ENCODE measurements around the gene SRSF3. TPM values are rescaled to one million over a fixed set of nuclear protein-coding genes. Genes with fewer than 3 reads are reported as not detected.

The SRSF3 gene
- total RNA-seq, 1 donor from 2014 or later, result 393 TPM

DNA sequence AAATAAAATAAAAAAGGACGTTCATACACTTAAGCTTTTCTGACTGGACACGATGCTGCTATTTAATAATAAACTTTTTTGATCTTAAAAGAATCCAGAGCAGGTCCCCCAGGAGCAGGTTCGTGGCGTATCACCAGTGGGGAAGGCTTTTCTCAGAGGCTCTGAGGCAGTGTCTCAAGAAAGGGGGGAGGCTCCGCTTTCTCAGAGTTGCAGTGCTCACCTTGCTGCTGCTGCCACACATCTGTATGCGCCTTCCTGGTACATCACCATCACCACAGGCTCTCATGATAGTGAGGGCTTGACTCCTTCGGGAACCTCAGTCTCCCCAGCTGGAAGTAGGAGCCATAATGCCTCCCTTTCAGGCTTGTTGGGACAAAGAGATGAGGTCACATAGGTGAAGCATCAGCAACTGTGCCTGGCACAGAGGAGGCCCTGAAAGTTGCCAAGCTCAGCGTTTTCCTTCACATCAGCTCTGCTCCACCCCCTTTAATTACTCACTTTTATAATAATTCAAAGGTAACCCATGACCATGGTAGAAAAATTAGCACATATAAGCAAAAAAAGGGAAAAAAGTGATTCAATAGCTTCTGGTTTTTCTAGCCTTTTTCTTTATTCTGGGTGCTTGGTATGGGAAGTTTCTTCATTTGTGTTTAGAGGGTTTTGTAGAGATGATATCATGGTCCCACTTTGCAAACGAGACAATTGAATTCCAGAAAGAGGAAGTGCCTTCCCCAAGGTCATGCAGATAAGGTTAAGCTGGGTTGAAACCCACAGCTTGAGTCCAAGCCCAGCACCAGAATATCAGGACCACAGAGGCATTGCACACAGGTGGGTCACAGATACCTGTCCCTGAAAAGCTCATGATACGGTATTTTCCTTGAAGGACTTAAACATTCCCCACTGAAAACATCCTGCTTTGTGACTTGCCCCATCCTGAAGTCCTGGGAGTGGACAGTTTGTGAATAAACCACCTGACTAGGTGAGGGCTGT is 24.5 kb downstream of the SRSF3 start:
- intact Hi-C loops (cut with micrococcal nuclease), result no loop called here

DNA sequence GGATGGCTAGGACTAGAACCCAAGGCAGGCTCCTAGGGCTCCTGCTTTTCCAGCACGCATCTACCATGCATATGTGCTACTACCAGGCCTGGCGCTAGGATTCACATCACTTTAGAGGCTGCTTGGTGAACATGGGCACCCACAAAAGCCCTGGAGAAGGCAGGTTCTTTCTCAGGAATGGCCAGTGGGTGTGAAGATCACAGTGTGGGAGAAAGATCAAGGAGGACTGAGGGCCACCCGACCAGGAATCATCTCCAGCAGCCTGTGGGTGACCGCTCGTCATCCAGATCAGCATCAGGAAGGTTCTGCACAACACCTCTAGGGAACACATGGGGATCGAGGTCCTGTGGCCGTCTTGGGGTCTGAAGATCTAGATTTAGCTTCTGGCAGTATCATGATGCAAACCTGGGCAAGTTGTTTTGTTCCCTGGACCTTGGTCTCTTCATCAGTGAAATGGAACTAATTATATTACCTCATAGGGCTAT is 27.3 kb downstream of the SRSF3 start:
- intact Hi-C loops (cut with micrococcal nuclease), result no loop called here

DNA sequence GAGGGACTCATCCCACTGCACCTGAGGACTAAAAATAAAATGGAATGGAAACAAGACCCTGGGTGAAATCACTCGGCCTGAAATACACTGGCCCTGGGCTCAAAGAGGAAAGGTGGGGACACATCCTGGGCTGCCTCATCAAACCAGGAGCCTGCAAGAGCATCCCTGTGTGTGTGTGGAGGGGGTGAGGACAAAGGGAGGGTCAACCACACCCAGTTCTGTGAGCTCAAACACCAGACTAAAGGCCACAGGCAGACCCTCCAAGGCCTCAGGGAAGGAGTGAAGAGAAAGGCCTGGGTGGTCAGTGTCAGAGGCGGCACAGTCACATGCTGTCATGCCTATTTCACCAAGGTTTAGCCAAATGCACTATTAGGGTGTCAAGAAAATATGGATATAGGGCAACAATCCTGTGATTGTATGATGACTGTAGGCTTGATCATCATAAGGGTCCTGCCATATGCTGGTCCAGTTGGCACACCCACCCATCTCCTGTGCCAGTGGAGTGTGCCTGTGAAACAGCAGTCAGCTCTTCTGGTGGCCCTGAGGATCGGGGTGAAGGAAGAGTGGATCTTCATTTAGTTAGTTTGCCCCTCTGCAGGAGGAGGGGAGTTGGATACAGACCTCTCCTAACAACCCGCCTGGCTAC is 28.9 kb downstream of the SRSF3 start:
- intact Hi-C loops (cut with micrococcal nuclease), result loop anchor here (1.0 to 2.0 kb wide), 8 partner anchors 8 to 228 kb away; no protein-coding TSS in a partner anchor

DNA sequence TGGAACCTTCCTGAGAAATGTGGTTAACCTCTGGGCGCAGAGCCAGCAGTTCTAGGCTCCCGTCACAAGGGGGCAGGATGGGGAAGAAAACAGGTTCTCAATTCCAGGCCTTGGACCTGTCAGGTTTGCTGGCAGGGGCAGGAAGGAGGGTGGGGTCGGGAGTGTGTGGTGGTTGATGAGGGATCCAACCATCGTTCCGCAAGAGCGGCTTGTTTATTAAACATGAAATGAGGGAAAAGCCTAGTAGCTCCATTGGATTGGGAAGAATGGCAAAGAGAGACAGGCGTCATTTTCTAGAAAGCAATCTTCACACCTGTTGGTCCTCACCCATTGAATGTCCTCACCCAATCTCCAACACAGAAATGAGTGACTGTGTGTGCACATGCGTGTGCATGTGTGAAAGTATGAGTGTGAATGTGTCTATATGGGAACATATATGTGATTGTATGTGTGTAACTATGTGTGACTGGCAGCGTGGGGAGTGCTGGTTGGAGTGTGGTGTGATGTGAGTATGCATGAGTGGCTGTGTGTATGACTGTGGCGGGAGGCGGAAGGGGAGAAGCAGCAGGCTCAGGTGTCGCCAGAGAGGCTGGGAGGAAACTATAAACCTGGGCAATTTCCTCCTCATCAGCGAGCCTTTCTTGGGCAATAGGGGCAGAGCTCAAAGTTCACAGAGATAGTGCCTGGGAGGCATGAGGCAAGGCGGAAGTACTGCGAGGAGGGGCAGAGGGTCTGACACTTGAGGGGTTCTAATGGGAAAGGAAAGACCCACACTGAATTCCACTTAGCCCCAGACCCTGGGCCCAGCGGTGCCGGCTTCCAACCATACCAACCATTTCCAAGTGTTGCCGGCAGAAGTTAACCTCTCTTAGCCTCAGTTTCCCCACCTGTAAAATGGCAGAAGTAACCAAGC is 29.6 kb downstream of the SRSF3 start:
- intact Hi-C loops (cut with micrococcal nuclease), result loop anchor here (1.0 to 2.0 kb wide), 8 partner anchors 9 to 227 kb away; no protein-coding TSS in a partner anchor

DNA sequence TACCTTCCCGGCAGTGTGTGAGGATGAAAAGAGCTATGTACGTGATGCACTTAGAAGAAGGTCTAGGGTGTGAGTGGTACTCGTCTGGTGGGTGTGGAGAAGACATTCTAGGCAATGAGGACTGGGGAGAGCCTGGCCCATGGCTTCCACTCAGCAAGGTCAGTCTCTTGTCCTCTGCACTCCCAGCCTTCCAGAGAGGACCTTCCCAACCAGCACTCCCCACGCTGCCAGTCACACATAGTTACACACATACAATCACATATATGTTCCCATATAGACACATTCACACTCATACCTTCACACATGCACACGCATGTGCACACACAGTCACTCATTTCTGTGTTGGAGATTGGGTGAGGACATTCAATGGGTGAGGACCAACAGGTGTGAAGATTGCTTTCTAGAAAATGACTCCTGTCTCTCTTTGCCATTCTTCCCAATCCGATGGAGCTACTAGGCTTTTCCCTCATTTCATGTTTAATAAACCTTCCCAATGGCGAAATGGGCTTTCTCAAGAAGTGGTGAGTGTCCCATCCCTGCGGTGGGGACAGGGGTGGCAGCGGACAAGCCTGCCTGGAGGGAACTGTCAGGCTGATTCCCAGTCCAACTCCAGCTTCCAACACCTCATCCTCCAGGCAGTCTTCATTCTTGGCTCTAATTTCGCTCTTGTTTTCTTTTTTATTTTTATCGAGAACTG is 30.4 kb downstream of the SRSF3 start:
- intact Hi-C loops (cut with micrococcal nuclease), result no loop called here

DNA sequence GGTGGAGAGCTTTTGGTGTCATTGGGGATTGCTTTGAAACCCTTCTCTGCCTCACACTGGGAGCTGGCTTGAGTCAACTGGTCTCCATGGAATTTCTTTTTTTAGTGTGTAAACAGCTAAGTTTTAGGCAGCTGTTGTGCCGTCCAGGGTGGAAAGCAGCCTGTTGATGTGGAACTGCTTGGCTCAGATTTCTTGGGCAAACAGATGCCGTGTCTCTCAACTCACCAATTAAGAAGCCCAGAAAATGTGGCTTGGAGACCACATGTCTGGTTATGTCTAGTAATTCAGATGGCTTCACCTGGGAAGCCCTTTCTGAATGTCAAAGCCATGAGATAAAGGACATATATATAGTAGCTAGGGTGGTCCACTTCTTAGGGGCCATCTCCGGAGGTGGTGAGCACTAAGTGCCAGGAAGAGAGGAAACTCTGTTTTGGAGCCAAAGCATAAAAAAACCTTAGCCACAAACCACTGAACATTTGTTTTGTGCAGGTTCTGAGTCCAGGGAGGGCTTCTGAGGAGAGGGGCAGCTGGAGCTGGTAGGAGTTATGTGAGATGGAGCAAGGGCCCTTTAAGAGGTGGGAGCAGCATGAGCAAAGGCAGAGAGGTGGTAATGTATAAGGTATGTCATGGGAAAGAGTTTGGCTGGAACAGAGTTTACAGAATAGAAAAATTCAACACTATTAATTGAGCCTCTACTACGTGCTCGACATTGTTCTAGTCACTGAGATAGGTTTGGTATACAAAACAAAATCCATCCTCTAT is 31.2 kb downstream of the SRSF3 start:
- intact Hi-C loops (cut with micrococcal nuclease), result no loop called here

DNA sequence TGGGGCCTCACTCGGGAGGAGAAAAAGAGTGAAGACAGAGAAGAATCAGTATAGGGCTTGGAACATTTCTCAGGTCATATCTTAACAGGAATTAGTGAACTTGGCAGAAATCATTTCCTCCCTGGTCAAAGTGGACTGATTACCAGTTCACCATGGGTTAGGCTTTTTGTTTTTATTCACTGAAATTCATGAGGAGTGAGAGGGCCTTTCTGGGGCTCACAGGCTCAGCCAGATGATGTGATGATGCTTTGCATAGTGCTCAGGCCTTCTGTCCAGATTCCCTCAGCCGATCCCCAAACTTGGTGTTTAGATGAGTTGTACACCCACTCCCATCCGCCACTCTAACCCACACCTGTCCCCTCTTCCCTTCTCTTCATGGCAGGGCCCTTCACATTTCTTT is 32.5 kb downstream of the SRSF3 start:
- intact Hi-C loops (cut with micrococcal nuclease), result no loop called here

DNA sequence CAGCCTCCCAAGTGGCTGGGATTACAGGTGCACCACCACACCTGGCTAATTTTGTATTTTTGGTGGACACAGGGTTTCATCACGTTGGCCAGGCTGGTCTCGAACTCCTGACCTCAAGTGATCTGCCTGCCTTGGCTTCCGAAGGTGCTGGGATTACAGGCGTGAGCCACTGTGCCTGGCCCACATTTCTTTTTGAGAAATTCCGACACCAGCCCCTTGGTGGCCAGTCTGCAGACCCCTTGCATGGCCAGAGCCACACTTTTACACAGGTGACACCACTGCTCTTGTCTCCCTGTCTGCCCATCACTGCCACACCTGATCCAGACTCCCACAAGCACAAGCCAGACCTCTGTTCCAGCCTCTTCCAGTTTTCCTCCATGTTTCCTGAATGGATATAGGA is 33.0 kb downstream of the SRSF3 start:
- intact Hi-C loops (cut with micrococcal nuclease), result no loop called here

DNA sequence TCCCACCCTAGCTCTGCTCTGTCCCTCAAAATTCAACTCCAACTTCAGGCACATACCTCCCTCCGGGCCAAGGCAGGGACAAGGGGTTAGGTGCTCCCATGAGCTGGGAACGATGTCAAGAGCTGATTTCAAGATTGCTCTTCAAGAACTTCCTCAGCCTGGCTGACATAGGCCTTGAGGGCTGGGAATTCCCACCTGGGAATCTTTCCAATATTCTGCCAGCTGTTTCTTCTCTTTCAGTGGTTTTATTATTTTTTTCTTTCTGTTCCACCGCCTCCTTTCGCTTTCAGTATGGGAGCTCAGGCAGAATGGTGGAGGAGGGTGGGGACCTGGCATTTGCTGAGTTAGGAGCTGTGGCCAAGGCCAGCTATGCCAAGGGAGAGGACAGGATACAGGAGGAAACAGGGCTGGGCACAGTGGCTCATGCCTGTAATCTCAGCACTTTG is 33.7 kb downstream of the SRSF3 start:
- intact Hi-C loops (cut with micrococcal nuclease), result no loop called here

DNA sequence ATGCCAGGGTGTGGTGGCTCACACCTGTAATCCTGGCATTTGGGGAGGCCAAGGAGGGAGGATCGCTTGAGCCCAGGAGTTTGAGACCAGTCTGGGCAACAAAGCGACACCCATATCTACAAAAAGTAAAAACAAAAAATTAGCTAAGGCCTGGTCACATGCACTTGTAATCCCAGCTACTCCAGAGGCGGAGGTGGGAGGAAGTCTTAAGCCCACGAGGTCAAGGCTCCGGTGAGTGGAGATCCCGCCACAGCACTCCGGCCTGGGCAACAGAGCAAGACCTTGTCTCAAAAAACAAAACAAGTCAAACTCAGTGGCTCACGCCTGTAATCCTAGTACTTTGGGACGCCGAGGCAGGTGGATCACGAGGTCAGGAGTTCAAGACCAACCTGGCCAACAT is 35.6 kb downstream of the SRSF3 start:
- intact Hi-C loops (cut with micrococcal nuclease), result no loop called here

DNA sequence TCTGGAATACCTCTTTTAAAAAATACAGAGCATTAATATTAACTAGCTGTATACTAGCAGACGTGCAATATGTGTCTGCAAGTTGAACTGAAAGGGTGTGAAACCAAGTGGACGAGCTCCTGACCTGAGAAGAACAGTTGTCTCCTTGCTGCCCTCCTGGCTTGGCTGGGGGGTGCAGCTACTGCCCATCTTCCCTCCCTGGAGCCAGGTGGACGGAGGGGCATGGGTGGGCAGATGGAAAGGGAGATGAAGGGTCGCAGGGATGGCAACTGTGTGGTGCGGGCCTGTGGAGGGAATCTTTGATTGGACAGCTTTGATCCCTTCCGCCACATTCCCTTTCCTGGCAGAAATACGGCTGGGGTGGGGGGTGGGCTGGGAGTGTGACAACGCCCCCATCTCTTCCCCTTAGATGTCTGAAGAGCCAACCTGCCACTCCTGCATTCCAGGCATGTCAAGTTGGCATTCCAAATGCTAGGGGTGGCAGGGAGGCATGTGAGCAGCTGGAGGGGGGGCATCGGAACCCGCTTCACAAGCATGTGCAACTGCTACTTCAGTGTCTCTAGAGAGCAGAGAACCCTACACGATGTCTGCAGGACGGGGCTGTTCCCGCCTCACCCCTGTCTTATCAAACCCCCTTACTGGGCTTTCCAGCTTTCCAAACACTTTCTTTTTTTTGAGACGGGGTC is 37.3 kb downstream of the SRSF3 start:
- intact Hi-C loops (cut with micrococcal nuclease), result no loop called here

DNA sequence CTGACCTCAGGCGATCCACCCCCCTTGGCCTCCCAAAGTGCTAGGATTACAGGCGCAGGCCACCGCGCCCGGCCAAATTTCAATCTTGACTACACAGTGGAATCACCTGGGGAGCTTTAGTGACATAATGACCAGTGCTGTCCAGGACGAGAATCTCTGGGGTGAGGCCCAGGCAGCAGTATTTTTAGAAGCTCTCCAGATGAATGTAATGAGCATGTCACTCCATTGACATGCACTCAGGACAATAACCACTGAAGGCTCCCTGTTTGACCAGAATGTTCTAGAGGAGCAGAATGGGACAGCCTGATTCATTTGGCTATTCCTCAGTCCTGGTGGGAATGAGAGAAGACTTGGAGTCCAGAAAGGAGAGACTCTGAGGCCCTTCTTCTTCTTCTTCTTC is 39.2 kb downstream of the SRSF3 start:
- intact Hi-C loops (cut with micrococcal nuclease), result no loop called here

DNA sequence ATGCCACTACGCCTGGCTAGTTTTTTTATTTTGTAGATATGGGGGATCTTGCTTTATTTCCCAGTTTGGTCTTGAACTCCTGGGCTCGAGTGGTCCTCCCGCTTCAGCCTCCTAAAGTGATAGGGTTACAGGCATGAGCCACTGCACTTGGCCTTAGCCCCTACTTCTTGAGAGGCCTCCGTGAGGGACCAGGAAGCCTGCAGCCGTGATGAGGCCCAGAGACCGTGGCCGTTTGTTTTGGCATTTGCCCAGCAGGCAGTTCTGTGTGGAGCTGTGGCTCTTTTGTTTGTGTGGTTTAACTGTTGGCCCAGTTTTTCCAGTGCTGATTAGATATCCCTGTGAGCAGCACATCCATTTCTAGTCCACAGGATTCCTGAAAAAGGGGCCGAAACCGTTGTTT is 39.8 kb downstream of the SRSF3 start:
- intact Hi-C loops (cut with micrococcal nuclease), result no loop called here

DNA sequence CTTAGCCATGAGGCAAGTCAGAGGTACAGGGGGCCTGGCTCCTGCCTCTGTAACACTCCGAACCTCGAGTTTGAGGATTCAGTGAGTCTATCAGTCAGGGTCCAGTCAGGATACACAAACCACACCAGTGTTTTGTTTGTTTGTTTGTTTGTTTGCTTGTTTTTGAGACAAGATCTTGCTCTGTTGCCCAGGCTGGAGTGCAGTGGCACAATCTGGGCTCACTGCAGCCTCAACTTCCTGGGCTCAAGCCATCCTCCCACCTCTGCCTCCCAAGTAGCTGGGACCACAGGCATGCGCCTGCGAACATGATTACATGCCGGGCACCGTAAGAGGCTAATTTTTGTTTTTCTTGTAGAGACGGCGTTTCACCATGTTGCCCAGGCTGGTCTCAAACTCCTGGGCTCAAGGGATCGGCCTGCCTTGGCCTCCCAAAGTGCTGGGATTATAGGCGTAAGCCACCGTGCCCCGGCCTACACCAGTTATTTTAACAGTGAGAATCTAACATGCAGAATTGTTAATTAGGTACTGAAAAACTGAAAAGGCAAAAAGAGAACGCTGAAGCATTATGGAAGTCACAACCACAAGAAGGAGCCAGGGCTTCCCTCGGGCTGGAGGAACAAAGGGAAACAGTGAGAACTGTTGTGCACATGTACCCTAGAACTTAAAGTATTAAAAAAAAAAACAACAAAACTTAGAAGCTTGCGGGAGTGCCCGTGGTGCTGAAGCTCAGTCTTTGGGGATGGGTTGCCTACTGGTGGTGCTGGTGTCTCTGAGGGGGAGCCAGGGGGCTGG is 40.4 kb downstream of the SRSF3 start:
- intact Hi-C loops (cut with micrococcal nuclease), result no loop called here

DNA sequence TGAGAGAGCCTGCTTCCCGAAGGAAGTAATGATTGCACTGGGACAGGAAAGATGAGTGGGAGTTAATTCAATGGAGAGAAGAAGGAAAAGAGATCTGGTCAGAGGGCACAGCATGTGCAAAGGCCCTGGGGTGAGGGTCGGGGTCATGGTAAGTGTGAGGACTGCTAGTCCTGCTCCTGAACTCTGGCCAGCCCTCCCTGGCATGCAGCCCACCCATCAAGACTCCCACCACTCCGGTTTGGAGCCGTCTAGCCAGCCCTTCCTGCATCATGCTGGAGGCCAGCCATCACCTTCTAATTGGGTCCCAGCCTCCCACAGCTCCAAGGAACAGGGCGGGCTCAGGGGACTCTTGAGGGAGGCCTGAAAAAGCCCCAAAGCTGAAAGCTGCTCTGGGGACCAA is 42.1 kb downstream of the SRSF3 start:
- intact Hi-C loops (cut with micrococcal nuclease), result no loop called here

DNA sequence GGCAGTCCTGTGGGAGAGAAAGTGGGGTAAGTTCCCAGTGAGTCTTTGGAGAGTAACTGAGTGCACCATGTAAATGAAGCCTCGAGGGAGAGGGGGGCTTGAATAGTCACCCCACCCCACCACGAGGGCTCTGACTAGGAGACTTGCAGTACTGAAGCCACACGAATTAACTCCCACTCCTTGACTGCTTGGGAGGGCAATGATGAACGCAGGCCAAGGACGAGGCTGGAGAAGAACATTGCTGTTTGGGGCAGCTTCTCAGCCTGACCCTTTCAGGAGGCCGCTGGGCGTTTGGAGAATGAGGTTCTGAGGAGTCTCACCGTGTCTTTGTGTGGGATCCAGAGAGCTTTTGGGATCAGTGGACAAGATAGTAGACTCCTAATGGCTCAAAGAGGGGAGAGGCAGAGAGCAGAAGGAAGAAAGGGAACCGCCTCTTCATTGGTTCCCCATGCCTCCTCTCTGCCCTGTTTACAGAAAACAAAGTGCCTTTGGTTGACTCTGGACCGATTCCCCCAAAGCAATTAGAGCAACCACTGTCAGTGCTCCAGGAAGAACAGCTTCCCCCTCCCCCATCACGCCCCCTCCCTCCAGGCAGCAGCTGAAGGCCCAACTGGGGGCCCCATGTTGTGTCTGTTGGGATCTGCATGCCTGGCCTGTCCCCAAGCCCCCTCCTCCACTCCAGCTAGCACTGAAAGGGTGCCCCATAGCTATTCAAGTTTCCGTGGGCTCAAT is 42.7 kb downstream of the SRSF3 start:
- intact Hi-C loops (cut with micrococcal nuclease), result no loop called here

DNA sequence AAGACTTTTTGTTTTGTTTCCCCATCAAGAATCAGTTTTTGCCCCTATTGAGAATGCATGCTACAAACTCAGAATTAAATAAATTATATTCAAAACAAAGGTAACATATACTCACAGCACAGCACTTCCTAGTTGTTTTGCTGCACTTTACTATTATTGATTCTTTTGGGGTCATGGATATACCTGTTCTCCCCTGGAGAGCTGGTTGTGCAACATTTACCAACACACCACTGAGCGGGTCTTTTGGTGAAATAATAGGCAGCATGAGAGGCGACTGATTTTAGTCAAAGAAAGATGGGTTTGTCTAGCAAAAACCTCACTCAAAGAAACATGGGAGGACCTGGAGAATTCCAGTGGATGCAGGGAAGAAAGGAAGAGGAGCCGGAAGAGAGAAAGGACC is 44.4 kb downstream of the SRSF3 start:
- intact Hi-C loops (cut with micrococcal nuclease), result no loop called here

All from T-helper 1 cell treated with Interleukin-12 subunit alpha and Interleukin-12 subunit beta and Interleukin-4 antibody, amounts not matched to agents 30 ng/mL and 1 ng/mL, for 36 hours (primary cell).